GM18517 (cell line): ENCODE data around the gene NBEA.

Source experiments
- ATAC-seq: cut with Tn5 transposase; IDR thresholded peaks from one replicate; pipeline ENCODE4 v1.9.1; 2021; ENCODE audit warnings: mild to moderate bottlenecking, moderate library complexity; ENCODE audit not compliant: unreplicated experiment

NBEA gene

DNA sequence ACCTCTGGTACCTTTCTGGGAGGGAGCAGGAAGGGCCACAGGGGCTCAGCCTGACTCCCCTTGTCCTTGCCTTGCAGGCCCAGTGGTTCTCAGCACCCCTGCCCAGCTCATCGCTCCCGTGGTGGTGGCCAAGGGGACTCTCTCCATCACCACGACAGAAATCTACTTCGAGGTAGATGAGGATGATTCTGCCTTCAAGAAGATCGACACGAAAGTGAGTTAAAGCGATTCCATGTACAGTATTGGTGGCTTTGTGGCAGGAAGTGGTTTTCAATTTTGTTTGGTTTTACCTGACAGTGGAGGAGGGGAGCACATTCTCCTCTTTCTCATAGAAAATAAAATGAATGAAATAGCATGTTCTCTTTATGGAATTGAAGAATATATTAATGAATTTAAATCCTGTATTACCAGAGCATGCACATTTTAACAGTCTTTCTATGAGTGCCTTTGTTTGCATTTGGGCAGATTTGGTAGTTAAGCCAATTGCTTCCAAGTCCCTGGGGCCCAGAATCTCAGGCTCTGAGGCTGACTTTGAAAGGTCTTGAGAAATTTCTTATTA is 530.3 kb downstream of the NBEA start:
- ATAC-seq, result no peak

GRCh38 chr13:35473206-35473775 is 531.2 kb downstream of the NBEA start:
- ATAC-seq, result no peak

DNA sequence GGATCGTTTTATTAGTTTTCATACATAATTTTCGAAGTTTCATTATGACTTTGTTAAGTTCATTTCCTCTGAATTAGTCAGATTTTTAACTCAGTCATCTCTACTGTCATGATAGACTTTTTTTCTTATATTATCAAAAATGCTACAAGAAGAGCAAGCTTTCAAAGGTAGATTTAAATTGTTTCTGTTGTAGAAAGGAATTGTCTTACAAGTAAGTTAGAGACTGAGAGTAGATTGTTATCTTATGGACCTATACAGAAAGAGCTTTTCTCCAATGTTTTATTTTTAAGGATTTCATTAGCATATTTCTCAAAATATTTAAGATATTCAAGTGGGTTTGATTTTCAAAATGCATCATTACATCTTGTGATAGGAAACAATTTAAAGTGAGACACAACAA is 531.7 kb downstream of the NBEA start:
- ATAC-seq, result no peak

GRCh38 chr13:35474496-35475211 is 532.6 kb downstream of the NBEA start:
- no peak for ATAC-seq

GRCh38 chr13:35475212-35475959 is 533.3 kb downstream of the NBEA start:
- ATAC-seq, result no peak

- no peak for ATAC-seq
Observed at GRCh38 chr13:35475960-35476943, 534.2 kb downstream of the NBEA start, which contains the start of gene MAB21L1. TSS of gene MAB21L1 (minus strand) at chr13:35476689. CDS start at chr13:35476138, 551 bp downstream.

DNA sequence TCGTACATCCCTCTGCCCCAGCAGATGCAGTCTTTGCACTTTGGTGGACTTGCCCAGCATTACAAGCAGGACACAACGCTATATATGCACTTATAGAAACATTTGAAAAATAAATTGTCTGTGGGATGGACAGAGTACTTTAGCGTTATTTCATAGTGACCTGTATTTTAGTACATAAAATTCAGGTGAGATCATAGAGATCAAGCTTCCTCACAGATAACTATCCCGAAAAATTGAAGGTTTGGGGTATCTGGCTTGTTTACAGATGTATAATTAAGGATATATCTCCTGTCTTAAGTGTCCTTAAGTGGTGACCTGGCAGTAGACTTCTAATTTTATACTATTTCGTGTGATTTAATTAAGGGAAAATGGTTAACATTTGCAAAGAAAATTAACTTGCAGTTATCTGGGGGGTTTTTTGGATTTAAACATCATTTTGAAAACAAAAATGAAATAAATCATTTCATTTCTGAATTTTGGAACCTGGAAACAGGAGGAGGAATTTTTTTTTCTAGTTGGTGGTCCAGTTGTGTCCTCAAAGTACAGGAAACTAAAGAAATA is 535.4 kb downstream of the NBEA start:
- no peak for ATAC-seq

GRCh38 chr13:35478271-35479037 is 536.4 kb downstream of the NBEA start:
- ATAC-seq, result no peak

- ATAC-seq, result no peak
Observed at GRCh38 chr13:35479038-35479492, 537.0 kb downstream of the NBEA start.

GRCh38 chr13:35479706-35480105 is 537.6 kb downstream of the NBEA start:
- ATAC-seq, result no peak

GRCh38 chr13:35480346-35480745 is 538.3 kb downstream of the NBEA start:
- ATAC-seq, result no peak

DNA sequence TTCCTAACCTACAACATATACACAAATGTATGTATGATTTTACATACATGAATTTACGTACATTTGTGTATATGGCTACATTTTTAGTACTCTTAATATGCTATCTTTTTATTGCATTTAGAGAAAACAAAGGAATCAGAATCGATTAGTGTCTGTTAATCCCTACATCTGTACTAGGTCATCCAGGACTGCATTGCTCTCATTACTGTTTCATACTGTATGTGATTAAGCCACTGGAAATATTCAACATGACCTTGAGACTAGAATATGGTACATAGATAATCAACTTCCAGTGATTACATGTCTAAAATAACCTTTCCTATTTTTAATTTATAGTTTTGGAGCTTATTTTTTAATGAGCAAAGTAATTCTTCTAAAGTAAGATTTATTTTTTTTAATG is 539.7 kb downstream of the NBEA start:
- no peak for ATAC-seq

- no peak for ATAC-seq
Observed at GRCh38 chr13:35482527-35482926, 540.5 kb downstream of the NBEA start.

DNA sequence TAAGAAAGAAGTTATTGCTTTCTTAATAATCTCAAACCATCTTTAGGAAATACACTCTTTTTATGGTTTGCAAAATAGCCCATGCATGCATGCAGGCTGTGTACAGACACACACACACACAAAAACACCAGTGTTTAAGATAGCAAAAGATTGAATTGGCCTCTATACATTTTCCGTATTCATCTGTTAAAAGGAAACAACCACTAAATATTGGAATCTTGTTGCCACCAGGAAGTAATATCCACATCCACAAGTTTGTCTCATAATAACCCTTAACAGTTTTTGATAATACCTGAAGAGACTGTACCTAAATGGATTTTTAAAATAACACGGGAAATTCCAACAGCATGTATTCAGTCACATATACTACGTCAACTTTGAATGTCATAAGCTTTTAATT is 541.7 kb downstream of the NBEA start:
- ATAC-seq, result no peak

GRCh38 chr13:35484384-35484783 is 542.3 kb downstream of the NBEA start:
- ATAC-seq, result no peak

- ATAC-seq, result no peak
Observed at GRCh38 chr13:35485424-35485823, 543.4 kb downstream of the NBEA start.

GRCh38 chr13:35489050-35489449 is 547.0 kb downstream of the NBEA start:
- no peak for ATAC-seq

DNA sequence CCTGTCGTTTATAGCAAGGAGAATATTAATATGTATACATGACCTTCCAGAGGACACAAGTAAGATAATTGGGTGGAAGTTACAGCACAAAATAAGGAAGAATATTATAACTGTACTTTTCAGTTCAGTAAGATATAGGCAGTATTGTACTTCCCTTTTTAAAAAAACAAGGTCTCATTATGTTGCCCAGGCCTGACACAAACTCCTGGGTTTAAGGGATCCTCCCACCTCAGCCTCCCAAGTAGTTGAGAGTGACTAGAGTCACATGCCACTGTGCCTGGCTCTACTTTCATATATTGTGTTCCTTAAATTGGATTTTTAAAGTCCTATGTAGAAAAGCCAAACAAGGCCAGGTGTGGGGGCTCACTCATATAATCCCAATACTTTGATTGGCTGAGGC is 553.9 kb downstream of the NBEA start:
- ATAC-seq, result no peak

GRCh38 chr13:35496761-35497386 is 554.8 kb downstream of the NBEA start:
- ATAC-seq, result no peak
